CD4-positive, alpha-beta T cell treated with Interleukin-6 at 100 ng/mL for 8 hours (primary cell): ENCODE data around the gene PHIP.

Source experiments
- DNase-seq: peaks from one replicate; pipeline ENCODE4 v3.0.0-alpha.2; 2020; ENCODE audit warnings: mixed read lengths, low spot score

Gene PHIP

GRCh38 chr6:79070206-79070825, 7.7 kb downstream of the PHIP start:
- no peak for DNase-seq

- DNase-seq, result no peak
Measured at GRCh38 chr6:79066828-79067227, 11.2 kb downstream of the PHIP start.

GRCh38 chr6:79066330-79066729, 11.7 kb downstream of the PHIP start:
- DNase-seq, result no peak

GRCh38 chr6:79065232-79065631, 12.8 kb downstream of the PHIP start:
- no peak for DNase-seq

GRCh38 chr6:79064635-79065034, 13.4 kb downstream of the PHIP start:
- no peak for DNase-seq

- DNase-seq, result no peak
Measured at GRCh38 chr6:79062708-79063107, 15.3 kb downstream of the PHIP start.

- DNase-seq, result no peak
Measured at GRCh38 chr6:79057746-79058145, 20.3 kb downstream of the PHIP start.

GRCh38 chr6:79056226-79056625, 21.8 kb downstream of the PHIP start:
- no peak for DNase-seq

GRCh38 chr6:79048611-79049010, 29.4 kb downstream of the PHIP start:
- DNase-seq, result no peak

GRCh38 chr6:79047072-79047471, 31.0 kb downstream of the PHIP start:
- no peak for DNase-seq

- no peak for DNase-seq
Measured at GRCh38 chr6:79045966-79046365, 32.1 kb downstream of the PHIP start.

GRCh38 chr6:79042799-79043126, 35.3 kb downstream of the PHIP start:
- no peak for DNase-seq

GRCh38 chr6:79042088-79042798, 35.8 kb downstream of the PHIP start:
- DNase-seq, result peak; percentile 6

GRCh38 chr6:79040083-79040482, 38.0 kb downstream of the PHIP start:
- no peak for DNase-seq

- no peak for DNase-seq
Measured at GRCh38 chr6:79038061-79038460, 40.0 kb downstream of the PHIP start.

GRCh38 chr6:79034865-79035264, 43.2 kb downstream of the PHIP start:
- no peak for DNase-seq

- DNase-seq, result no peak
Measured at GRCh38 chr6:79033279-79033678, 44.8 kb downstream of the PHIP start.

- DNase-seq, result no peak
Measured at GRCh38 chr6:79031821-79032590, 46.0 kb downstream of the PHIP start.

- DNase-seq, result no peak
Measured at GRCh38 chr6:79030511-79030910, 47.5 kb downstream of the PHIP start.

- DNase-seq, result no peak
Measured at GRCh38 chr6:79030023-79030422, 48.0 kb downstream of the PHIP start.

GRCh38 chr6:79028641-79029314, 49.3 kb downstream of the PHIP start:
- no peak for DNase-seq

GRCh38 chr6:79011940-79012339, 66.1 kb downstream of the PHIP start:
- DNase-seq, result no peak

GRCh38 chr6:79010422-79010821, 67.6 kb downstream of the PHIP start:
- no peak for DNase-seq
